Esophagus squamous epithelium (tissue), 5 donors: ENCODE data around the gene FOXO3. TPM values are rescaled to one million over a fixed set of nuclear protein-coding genes. Genes with fewer than 3 reads are reported as not detected.
"Not testable (repeated sequence)": the region's sequence is repeated elsewhere in the genome, so short reads cannot be mapped to it uniquely, and the experiment has no call there.

ENCODE experiments used
- DNase-seq: peaks from one replicate; lab custom pipeline; 2025; lab: John Stamatoyannopoulos, UW
- H3K27ac ChIP-seq, 4 donors: fragments of 200-600 bp; sonication (generic); one replicate each; pipeline ENCODE4 v1.5.1; 2016 to 2019; ENCODE audit warnings: mild to moderate bottlenecking in 1 of 4
- H3K27me3 ChIP-seq, 4 donors: fragments of 200-600 bp; sonication (generic); 1 replicate in 3 of 4; 2 replicates in 1 of 4; pipeline versions ENCODE4 v1.5.1 to v1.6.0; 2017 to 2021; ENCODE audit warnings: antibody characterized with exemption in 1 of 4
- H3K36me3 ChIP-seq, 3 donors: fragments of 200-600 bp; sonication (generic); one replicate each; pipeline ENCODE4 v1.5.1; 2016 to 2019
- H3K4me1 ChIP-seq, 3 donors: fragments of 200-600 bp; sonication (generic); one replicate each; pipeline ENCODE4 v1.5.1; 2017 to 2019
- H3K4me3 ChIP-seq, 4 donors: fragments of 200-600 bp; sonication (generic); 1 replicate in 3 of 4; 2 replicates in 1 of 4; pipeline ENCODE4 v1.5.1; 2016 to 2019; ENCODE audit warnings: mild to moderate bottlenecking in 2 of 4, moderate library complexity in 1 of 4
- H3K9me3 ChIP-seq, 3 donors: fragments of 200-600 bp; sonication (generic); one replicate each; pipeline ENCODE4 v1.5.1; 2016 to 2019
- CTCF ChIP-seq, 6 experiments: fragments of 450-650 bp in 4 of 6; fragments of 200-600 bp in 2 of 6; sonication (generic) in 2 of 6; IDR thresholded peaks; one replicate each; pipeline ENCODE4 v1.5.1; 2016 to 2019; ENCODE audit warnings: antibody characterized with exemption in 6 of 6, mild to moderate bottlenecking in 4 of 6, moderate library complexity in 4 of 6
- POLR2A ChIP-seq, 4 donors: fragments of 450-650 bp; IDR thresholded peaks; one replicate each; pipeline ENCODE4 v1.6.1; 2017; ENCODE audit warnings: antibody characterized with exemption in 4 of 4, mild to moderate bottlenecking in 4 of 4, moderate library complexity in 3 of 4
- WGBS, 2 donors: methylation state at CpG; one replicate each; pipeline ENCODE4 v1.1.5; 2018; 5-methylcytosine and 5-hydroxymethylcytosine counted together
- intact Hi-C: fragments of 100-400 bp; cut with DNase I; formaldehyde crosslinking; loops from one replicate; pipeline ENCODE4 v1.15.0; 2022
- total RNA-seq, 4 donors: library from RNA; depleted of rRNA; stranded (reverse); fragments of >200 nt; gene quantifications; one replicate each; pipeline ENCODE4 v1.1.0, GENCODE V29; 2016
- donor health status: DM: yes; HTN: yes; CAD: no.

FOXO3 gene
- total RNA-seq, 4 donors from 2014 or later, result 30.3 to 80.7 (median 34.3) TPM

- no peak overlapping the region for H3K4me3 ChIP-seq
- no peaks in the 10 kb centered on the region for H3K9me3 ChIP-seq
- H3K27ac ChIP-seq, result no peak overlapping the region
- 76 to 83% methylated on average over 1 of the region's 1 CpG for WGBS, 2 donors
- H3K4me1 ChIP-seq, result peaks cover 8 to 64% (median 30%) of the 10 kb centered on the region in 3 donors
- H3K27me3 ChIP-seq, result no peaks in the 10 kb centered on the region
- intact Hi-C loops, result no loop called here
- H3K36me3 ChIP-seq, result peaks cover 0 to 25% (median 0%) of the 10 kb centered on the region in 3 donors
- no peak for TF ChIP-seq CTCF (IDR thresholded peaks at IDR 0.05)
- TF ChIP-seq POLR2A (IDR thresholded peaks at IDR 0.05), result no peak
- DNase-seq, result no peak
Measured at GRCh38 chr6:108677894-108678293, 117.2 kb downstream of the FOXO3 start.

- WGBS, 2 donors, result 93 to 96% methylated on average over 6 to 9 of the region's 9 CpGs
- DNase-seq, H3K27me3 ChIP-seq, H3K27ac ChIP-seq, H3K4me3 ChIP-seq, H3K9me3 ChIP-seq, intact Hi-C loops: not testable (repeated sequence)
- H3K36me3 ChIP-seq, result peaks cover 0 to 33% (median 0%) of the 10 kb centered on the region in 3 donors
- peaks cover 6 to 48% (median 13%) of the 10 kb centered on the region in 3 donors for H3K4me1 ChIP-seq
Measured at GRCh38 chr6:108680314-108680713, 119.6 kb downstream of the FOXO3 start.

GRCh38 chr6:108681721-108682120, 121.0 kb downstream of the FOXO3 start:
- intact Hi-C loops, H3K4me3 ChIP-seq, H3K27ac ChIP-seq, DNase-seq, H3K27me3 ChIP-seq, H3K9me3 ChIP-seq: not testable (repeated sequence)
- Histone ChIP-seq H3K4me1 (peaks cover 4 to 46% (median 6%) of the 10 kb centered on the region in 3 donors), H3K36me3 (peaks cover 0 to 47% (median 4%) of the 10 kb centered on the region in 3 donors)
- WGBS, 2 donors, result 100% methylated on average over 1 of the region's 1 CpG

- H3K36me3 ChIP-seq, result peaks cover 0 to 51% (median 4%) of the 10 kb centered on the region in 3 donors
- WGBS, 2 donors, result 85 to 94% methylated on average over 2 to 3 of the region's 7 CpGs
- peaks cover 0 to 45% (median 4%) of the 10 kb centered on the region in 3 donors for H3K4me1 ChIP-seq
- H3K27me3 ChIP-seq, H3K4me3 ChIP-seq, H3K27ac ChIP-seq, DNase-seq, intact Hi-C loops, H3K9me3 ChIP-seq: not testable (repeated sequence)
Measured at GRCh38 chr6:108682383-108683119, 121.8 kb downstream of the FOXO3 start.

- peaks cover 0 to 50% (median 4%) of the 10 kb centered on the region in 3 donors for H3K36me3 ChIP-seq
- intact Hi-C loops, H3K9me3 ChIP-seq, DNase-seq, H3K4me3 ChIP-seq, H3K27me3 ChIP-seq, H3K27ac ChIP-seq: not testable (repeated sequence)
- peaks cover 10 to 51% (median 14%) of the 10 kb centered on the region in 3 donors for H3K4me1 ChIP-seq
- 94% methylated on average over 2 of the region's 2 CpGs; no CpG with 5 or more reads in 1 of the 2 donors for WGBS, 2 donors
Measured at GRCh38 chr6:108683976-108684375, 123.3 kb downstream of the FOXO3 start.

- H3K4me1 ChIP-seq, result peaks cover 18 to 60% (median 21%) of the 10 kb centered on the region in 3 donors
- no peak for TF ChIP-seq CTCF (IDR thresholded peaks at IDR 0.05)
- TF ChIP-seq POLR2A (IDR thresholded peaks at IDR 0.05), result no peak
- intact Hi-C loops, result no loop called here
- H3K27ac ChIP-seq, result no peak overlapping the region
- no peaks in the 10 kb centered on the region for H3K27me3 ChIP-seq
- 43 to 46% methylated on average over 7 to 8 of the region's 8 CpGs for WGBS, 2 donors
- H3K36me3 ChIP-seq, result peaks cover 0 to 42% (median 4%) of the 10 kb centered on the region in 3 donors
- H3K9me3 ChIP-seq, result no peaks in the 10 kb centered on the region
- DNase-seq, result no peak
- no peak overlapping the region for H3K4me3 ChIP-seq
Measured at GRCh38 chr6:108684771-108685329, 124.1 kb downstream of the FOXO3 start.

- no peak for TF ChIP-seq POLR2A (IDR thresholded peaks at IDR 0.05)
- no peak for TF ChIP-seq CTCF (IDR thresholded peaks at IDR 0.05)
- Histone ChIP-seq H3K4me1 (peaks cover 28 to 71% (median 30%) of the 10 kb centered on the region in 3 donors), H3K27me3 (no peaks in the 10 kb centered on the region), H3K36me3 (peaks cover 0 to 33% (median 4%) of the 10 kb centered on the region in 3 donors), H3K27ac (no peak overlapping the region), H3K9me3 (no peaks in the 10 kb centered on the region), H3K4me3 (no peak overlapping the region)
- intact Hi-C loops, result no loop called here
- no peak for DNase-seq
- WGBS, 2 donors, result 86 to 91% methylated on average over 1 to 4 of the region's 4 CpGs
Measured at GRCh38 chr6:108685970-108686369, 125.3 kb downstream of the FOXO3 start.
